Endometrial microvascular endothelial cells (primary cell): ENCODE data around the gene IFNGR2. TPM values are rescaled to one million over a fixed set of nuclear protein-coding genes. Genes with fewer than 3 reads are reported as not detected.
"Not testable (repeated sequence)": the region's sequence is repeated elsewhere in the genome, so short reads cannot be mapped to it uniquely, and the experiment has no call there.

Experiments used
- in situ Hi-C: cut with HindIII; loops from 2 replicates; pipeline ENCODE4 v1.10.0; 2017; ENCODE audit warnings: low sequenced_read_pairs, low pct_unique_long_range_greater_than_20kb; ENCODE audit errors: inconsistent ontology term
- total RNA-seq: library from RNA; depleted of rRNA; stranded (reverse); fragments of >200 nt; gene quantifications from one replicate; pipeline ENCODE4 v1.2.3, GENCODE V29; 2015; ENCODE audit errors: inconsistent ontology term

IFNGR2 gene
- total RNA-seq, 1 donor from 2014 or later = 54.6 TPM

DNA sequence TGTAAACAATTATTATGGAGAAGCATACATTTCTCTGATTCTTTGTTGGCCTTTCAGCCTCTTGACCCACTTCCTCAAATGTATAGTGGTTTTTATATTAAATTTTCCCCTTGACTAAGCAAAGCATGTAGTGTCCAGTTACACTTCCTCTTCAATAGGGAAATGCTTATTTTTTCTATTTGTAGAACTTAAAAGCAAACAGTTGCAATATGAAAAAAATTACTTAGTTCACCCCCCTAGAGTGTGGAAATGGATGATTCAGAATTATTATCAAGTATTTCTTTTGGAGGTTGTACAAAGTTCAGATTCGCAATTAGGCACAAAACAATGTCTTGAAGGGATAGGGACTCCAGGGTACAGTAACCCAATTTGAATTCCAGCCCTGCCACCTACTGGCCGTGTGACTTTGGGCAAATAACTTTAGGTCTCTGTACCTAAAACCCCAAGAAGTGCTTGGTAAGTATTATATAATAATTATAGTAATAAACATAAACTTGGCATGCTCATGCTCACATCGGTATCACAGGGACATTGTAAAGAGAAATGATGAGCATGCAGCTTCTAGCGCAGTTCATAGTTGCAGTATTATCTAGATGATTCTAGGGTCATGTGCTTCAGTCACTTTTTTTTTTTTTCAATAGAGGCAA is 28.6 kb upstream of the IFNGR2 start:
- in situ Hi-C loops = no loop called here

DNA sequence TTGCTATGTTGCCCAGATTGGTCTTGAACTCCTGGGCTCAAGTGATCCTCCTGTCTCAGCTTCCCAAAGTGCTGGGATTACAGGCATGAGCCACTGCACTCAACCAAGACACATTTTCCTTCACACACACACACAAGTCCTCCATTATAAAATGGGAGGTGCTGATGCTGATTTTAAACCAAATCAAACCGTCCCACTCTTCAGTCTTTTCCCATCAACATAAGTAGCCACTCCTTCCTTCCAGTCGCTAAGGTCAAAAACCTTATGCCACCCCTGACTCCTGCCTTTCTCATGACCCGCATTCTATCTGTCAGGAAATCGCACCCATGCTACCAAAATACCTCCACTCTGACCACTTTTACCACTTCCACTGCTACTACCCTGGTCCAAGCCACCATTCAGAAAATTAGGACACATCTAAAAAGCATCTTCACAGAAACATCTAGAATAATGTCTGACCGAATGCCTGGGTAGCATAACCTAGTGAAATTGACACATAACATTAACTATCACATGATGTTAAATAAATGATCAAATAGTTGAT is 28.0 kb upstream of the IFNGR2 start:
- in situ Hi-C loops = no loop called here

DNA sequence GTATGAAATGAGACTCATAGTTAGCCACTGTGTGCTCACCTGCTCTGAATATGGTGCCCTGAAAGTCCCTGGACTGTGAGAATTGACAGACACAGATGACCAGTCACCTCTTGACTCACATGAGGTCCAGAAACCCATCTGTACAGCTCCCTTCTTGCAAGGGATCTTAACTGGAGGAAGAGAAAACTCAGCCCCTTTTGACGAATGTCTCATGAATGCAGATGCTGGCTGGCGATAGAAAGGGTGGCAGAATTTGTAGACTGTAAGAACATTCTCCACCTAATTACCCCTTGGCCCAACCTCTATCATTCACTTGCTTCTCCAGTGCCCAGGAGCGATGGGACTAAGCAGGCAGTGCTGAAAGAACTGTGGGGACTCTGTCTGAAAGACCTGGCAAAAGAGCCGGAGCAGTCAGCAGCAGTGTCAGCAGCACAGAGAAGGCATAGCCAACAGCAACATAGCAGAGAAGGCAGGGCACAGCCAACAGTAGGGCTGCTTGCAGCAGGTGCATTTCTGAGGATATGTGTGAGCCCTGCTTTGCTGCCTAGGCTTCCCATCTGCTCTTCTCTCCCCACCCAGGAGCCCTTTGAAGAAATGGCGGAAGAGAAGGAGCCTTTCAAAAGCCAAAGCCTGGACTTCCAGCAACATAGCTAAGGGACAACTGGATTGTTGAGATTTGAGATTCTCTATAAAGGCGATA is 25.8 kb upstream of the IFNGR2 start:
- in situ Hi-C loops = no loop called here

DNA sequence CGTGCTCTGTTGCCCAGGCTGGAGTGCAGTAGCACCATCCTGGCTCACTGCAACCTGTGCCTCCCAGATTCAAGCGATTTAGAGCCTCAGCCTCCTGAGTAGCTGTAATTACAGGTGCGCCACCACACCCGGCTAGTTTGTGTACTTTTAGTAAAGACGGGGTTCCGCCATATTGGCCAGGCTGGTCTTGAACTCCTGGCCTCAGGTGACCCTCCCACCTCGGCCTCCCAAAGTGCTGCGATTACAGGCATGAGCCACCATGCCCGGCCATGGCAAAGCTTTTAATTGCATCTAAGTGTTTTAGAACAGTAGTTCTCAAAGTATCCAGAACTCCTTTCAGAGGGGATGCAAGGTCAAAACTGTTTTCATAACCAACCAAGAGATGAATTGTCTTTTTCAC is 25.1 kb upstream of the IFNGR2 start:
- in situ Hi-C loops = no loop called here

DNA sequence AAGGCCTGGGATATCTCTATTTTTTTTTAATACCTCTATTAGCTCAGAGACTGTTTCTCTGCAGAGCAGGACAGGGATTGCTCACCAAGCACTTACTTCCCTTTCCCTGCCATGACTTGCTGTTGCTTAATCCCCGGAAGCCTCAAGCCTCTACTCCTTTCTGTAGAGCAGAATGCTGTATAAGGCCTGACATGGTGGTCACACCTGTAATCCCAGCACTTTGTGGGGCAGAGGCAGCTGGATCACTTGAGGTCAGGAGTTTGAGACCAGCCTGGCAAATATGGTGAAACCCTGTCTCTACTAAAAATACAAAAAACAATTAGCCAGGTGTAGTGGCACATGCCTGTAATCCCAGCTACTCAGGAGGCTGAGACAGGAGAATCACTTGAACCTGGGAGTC is 23.3 kb upstream of the IFNGR2 start:
- in situ Hi-C loops = not testable (repeated sequence)

DNA sequence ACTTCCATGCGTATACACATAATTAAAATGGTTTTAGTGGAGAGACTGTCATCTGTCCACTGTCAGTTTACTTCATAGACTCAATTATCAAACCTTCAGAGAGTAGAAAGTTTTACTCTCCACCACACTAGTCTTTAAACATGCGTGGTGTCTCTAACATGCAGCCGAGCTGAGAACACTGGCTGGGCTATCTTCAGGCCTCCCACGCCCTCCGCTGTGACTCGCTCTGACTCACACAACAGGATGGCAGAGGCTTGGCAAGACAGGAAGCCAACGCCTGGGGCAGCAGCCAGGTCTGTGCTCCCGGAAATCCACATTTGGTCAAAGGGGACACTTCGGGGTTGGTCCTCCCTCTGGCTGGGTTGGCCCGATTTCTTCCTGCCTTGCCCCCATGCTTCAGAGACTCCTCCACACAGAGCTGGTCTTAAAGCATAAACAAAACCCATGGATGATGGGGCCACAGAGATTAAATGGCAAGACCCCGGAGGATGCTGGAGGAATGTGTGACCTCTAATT is 22.7 kb upstream of the IFNGR2 start:
- in situ Hi-C loops = no loop called here

DNA sequence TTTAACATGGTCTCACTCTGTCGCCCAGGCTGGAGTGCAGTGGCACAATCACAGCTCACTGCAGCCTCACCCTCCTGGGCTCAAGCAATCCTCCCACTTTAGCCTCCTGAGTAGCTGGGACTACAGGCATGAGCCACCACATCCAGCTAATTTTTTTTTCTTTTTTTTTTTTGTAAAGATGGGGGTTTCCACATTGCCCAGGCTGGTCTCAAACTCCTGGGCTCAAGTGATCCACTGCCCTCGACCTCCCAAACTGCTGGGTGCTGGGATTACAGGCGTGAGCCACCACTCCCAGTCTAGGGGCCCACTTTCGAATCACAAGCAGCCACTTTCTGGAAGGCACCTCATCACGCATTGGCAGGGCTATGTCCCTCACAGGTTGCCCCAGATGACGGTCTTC is 21.8 kb upstream of the IFNGR2 start:
- in situ Hi-C loops = not testable (repeated sequence)

DNA sequence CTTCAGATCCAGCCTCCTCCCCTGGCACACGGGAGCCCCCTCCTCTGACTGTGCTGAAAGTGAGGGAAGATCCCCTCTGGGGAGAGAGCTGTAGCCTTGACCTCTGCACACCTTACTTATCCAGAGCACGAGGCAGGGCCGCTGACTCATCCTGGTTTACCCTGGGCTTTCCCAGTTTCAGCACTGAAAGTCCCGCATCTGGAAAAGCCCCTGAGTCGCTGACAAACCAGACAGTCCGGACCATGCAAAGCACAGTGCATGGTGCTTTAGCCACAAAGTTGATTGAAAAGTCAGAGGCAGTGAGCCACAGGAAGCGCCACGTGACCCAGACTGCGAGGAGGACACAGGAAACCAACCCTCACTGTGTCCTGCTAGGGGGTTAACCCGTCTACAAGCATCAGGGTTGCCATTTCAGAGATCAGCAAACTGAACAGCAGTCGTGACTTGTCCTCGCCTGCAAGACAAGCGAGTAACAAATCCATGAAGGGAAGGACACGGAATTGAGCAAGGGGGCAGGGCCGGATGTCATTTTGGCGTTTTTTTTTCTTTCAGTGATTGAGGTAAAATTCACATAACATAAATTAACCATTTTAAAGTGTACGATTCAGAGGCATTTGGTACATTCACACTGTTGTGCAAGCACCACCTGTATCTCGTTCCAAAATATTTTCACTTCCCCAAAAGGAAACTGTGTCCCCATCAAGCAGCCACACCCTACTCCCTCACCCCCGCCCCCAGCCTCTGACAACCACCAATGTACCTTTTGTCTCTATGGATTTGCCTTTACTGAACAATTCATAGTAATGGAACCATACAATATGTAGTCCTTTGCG is 19.9 kb upstream of the IFNGR2 start:
- in situ Hi-C loops = no loop called here

DNA sequence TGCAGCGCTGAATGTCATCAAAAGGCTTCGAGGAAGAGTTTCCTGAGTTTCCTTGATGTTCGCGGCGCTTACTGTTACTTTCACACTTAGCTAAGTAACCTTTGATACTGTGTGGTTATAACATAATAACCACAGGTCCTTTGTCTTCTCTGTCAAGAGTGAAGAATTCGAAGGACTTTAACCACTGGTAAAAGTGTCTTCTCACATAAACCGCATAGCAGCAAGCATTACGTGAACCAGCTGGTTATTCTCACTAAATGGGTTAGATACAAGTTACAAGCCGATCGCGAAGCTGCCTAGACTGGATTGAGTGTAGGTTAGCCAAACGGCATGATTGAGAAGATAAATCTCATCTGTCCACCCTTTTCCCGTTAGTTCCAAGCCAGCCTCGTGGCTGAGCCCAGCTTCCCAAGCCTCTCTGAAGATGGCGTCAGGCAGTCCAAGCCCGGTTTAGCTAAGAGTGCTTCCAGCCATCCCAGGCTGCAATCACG is 18.3 kb upstream of the IFNGR2 start:
- in situ Hi-C loops = no loop called here

DNA sequence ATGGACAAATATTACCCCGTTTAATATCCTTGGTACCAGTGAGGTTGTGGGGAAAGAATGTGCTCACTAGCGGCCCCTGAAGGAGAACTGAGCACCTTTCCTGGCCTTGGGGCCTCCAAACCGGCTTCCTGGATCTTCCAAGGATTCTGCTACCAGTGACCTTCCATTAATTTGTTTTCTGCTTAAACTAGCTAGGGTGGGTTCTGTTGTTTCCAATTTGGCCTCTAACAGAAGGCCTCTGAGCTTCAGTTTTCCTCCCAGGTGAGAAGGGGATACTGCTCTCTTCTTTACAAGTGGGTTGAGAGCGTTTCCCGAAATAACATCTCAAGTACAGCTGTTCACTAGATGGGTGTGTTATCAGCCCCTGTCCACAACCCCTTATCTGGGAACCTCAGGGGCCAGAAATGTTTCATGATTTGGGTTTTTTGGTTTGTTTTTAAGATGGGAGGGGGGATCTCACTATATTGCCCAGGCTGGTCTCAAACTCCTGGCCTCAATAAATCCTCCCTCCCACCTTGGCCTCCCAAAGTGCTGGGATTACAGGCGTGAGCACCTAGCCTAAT is 16.9 kb upstream of the IFNGR2 start:
- in situ Hi-C loops = no loop called here

DNA sequence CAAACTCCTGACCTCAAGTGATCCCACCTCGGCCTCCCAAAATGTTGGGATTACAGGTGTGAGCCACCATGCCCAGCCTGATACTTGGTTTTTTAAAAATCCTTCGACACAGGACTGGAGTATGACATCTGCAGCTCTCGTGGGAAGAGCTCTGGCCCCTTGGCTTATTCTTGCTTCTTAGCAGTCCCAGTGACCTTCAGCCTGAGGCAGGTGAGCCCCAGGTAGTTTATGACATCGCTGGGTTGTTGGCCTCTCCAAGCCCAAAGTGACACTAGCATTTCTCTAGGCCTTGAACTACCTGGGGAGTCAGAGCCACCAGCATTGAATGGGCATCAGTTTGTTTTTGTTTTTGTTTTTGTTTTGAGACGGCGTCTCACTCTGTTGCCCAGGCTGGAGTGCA is 15.9 kb upstream of the IFNGR2 start:
- in situ Hi-C loops = no loop called here

DNA sequence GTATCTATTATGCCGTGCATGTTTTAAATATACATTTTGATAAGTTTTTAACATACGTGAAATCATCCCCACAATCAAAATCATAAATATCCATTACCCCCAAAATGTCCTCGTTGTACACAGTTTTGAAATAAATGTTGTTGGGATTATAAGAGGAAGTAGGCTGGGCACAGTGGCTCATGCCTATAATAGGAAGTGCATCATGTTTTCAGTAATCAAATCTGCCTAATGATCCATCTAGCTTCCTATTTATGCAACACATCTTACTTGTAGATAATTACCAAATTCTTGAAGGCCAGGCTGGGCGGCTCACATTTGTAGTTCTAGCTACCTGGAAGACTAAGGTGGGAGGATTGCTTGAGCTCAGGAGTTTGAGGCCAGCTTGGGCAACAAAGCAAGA is 15.0 kb upstream of the IFNGR2 start:
- in situ Hi-C loops = no loop called here

DNA sequence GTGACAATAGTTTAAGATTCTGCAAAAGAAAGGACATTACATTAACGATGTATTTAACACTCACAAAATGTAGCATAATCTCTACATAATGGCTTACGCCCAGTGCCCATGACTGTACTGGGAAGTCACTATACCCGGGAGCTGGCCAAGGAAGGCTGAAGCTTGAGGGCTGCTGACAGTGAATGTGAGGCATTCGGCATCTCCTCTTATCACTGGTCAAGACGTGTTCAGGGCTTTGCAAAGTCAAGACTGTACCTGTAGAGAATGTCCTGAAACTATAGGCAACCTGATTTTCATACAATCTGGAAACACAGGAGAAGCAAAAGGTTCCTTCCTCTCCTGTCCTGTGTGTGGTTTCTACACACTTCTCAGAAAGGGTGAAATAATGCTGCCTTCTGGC is 12.7 kb upstream of the IFNGR2 start:
- in situ Hi-C loops = no loop called here

DNA sequence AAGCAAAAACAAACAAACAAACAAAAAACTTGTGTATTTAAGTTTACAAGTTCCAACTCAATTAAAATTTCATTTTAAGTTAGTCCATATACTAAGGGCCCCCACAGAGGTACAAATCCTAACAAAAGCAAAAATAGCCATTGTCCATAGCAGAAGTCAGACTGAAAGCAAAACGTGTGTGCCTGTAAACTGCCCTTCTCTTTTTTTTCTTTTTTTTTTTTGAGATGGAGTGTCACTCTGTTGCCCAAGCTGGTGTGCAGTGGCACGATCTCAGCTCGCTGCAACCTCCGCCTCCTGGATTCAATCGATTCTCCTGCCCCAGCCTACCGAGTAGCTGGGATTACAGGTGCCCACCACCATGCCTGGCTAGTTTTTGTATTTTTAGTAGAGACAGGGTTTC is 11.6 kb upstream of the IFNGR2 start:
- in situ Hi-C loops = no loop called here

DNA sequence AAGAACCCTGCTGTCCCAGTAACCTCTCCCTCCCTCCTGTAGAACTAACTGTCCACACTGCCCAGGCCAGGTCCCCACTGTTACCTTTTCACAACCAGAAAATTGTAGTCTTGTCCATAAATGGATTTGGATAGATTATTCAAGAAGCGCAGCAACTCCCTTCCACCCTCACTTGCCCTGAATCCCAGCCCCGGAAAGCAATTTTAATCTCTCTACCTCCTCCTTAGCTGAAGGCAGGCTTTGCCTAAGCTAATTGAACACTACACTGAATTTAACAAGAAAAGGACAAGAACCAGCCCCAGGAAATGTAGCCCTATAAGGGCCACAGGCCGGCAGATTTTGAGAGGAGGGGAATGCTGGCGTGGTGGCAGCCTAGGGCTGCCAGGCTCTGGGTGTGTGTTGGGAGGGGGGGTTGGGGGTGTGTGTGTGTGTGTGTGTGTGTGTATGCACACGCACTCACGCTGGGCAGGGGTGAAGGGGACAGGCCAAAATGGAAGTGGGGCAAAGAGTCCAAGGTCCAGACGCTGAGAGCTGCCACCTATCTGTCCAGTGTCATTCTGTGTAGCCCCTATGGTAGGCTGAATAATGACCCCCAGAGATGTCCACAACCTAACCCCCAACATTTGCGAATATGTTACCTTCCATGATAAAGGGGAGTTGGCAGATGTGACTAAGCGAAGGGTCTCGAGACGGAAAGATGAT is 10.8 kb upstream of the IFNGR2 start:
- in situ Hi-C loops = no loop called here

DNA sequence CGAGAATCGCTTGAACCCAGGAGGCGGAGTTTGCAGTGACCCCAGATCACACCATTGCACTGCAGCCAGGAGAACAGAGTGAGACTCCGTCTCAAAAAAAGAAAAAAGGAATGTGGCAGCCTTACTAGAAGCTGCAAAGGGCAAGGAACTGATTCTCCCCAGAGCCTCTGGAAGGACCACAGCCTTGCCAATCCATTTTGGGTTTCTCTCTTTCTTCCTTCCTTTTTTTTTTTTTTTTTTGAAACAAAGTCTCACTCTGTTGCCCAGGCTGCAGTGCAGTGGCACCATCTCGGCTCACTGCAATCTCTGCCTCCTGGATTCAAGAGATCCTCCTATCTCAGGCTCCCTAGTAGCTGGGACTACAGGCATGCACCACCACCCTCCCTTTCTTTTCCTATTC is 9.9 kb upstream of the IFNGR2 start:
- in situ Hi-C loops = no loop called here

DNA sequence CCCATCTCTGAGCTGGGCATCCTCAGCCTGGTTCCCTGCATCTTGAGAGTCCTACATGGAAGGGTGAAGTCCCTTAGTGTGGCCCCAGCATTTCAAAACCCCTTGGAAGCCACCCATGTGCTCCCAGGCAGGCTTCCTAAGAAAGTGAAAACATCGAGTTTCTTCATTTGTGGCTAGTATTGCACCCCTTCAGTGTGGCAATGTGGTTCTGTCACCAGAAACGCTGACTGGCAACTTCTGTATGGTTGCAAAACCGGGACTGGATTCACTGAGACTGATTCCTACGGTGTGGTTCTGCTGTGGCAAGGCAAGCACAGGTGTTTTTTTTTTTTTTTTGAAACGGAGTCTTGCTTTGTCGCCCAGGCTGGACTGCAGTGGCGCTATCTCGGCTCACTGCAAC is 9.0 kb upstream of the IFNGR2 start:
- in situ Hi-C loops = no loop called here

DNA sequence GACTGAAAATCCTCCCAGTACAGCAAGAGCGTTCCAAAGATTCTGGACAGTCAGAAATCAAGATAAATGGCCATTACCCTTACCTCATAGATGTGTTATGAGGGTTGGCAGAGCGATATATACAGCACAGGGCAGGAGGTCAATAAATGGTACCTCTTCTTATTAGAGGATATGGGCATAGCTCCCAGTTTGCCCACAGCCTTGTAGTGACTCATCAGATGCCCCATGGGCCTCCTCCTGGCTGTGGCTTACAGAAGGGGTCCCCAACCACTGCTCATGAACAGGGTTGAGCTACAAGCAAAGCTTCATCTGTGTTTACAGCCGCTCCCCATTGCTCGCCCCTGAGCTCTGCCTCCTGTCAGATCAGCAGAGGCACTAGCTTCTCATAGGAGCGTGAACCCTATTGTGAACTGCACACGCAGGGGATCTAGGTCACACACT is 7.3 kb upstream of the IFNGR2 start:
- in situ Hi-C loops = no loop called here
